Osteocyte (in vitro differentiated cells): ENCODE data around the gene ACSF3. TPM values are rescaled to one million over a fixed set of nuclear protein-coding genes. Genes with fewer than 3 reads are reported as not detected.

Experiments used
- DNase-seq: peaks from one replicate; pipeline ENCODE4 v3.0.0; 2021; ENCODE audit warnings: mixed read lengths; ENCODE audit not compliant: unreplicated experiment; ENCODE audit errors: extremely low spot score
- H3K27ac Mint-ChIP-seq: one replicate; pipeline ENCODE4 v1.8.0; 2021; ENCODE audit warnings: mild to moderate bottlenecking, mixed read lengths; ENCODE audit not compliant: unreplicated experiment
- H3K27me3 Mint-ChIP-seq: one replicate; pipeline ENCODE4 v1.8.0; 2021; ENCODE audit warnings: mixed read lengths; ENCODE audit not compliant: unreplicated experiment
- H3K36me3 Mint-ChIP-seq: one replicate; pipeline ENCODE4 v1.8.0; 2021; ENCODE audit warnings: mixed read lengths; ENCODE audit not compliant: unreplicated experiment
- H3K4me1 Mint-ChIP-seq: one replicate; pipeline ENCODE4 v1.8.0; 2021; ENCODE audit warnings: mixed read lengths; ENCODE audit not compliant: unreplicated experiment
- H3K4me3 Mint-ChIP-seq: one replicate; pipeline ENCODE4 v1.8.0; 2021; ENCODE audit warnings: mild to moderate bottlenecking, moderate library complexity, mixed read lengths; ENCODE audit not compliant: unreplicated experiment
- H3K9me3 Mint-ChIP-seq: one replicate; pipeline ENCODE4 v1.8.0; 2021; ENCODE audit warnings: mixed read lengths; ENCODE audit not compliant: unreplicated experiment
- total RNA-seq: library from RNA; stranded (reverse); gene quantifications from 2 replicates; pipeline ENCODE4 v1.2.1, GENCODE V29; 2021
- TF ChIP-seq, protein P1 (sequence below): fragments of 200-600 bp; sonication (generic); IDR thresholded peaks from 2 replicates; pipeline ENCODE4 v1.5.0; 2021; ENCODE audit warnings: antibody characterized with exemption, mild to moderate bottlenecking, moderate library complexity

The ACSF3 gene
- total RNA-seq, 1 donor from 2014 or later: 33.5 TPM

- no peak for DNase-seq
- H3K27me3 Mint-ChIP-seq: no peaks in the 10 kb centered on the region
- TF ChIP-seq, protein P1, sequence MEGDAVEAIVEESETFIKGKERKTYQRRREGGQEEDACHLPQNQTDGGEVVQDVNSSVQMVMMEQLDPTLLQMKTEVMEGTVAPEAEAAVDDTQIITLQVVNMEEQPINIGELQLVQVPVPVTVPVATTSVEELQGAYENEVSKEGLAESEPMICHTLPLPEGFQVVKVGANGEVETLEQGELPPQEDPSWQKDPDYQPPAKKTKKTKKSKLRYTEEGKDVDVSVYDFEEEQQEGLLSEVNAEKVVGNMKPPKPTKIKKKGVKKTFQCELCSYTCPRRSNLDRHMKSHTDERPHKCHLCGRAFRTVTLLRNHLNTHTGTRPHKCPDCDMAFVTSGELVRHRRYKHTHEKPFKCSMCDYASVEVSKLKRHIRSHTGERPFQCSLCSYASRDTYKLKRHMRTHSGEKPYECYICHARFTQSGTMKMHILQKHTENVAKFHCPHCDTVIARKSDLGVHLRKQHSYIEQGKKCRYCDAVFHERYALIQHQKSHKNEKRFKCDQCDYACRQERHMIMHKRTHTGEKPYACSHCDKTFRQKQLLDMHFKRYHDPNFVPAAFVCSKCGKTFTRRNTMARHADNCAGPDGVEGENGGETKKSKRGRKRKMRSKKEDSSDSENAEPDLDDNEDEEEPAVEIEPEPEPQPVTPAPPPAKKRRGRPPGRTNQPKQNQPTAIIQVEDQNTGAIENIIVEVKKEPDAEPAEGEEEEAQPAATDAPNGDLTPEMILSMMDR: no peak
- H3K9me3 Mint-ChIP-seq: no peaks in the 10 kb centered on the region
- no peak overlapping the region for H3K4me3 Mint-ChIP-seq
- H3K36me3 Mint-ChIP-seq: no peaks in the 10 kb centered on the region
- H3K4me1 Mint-ChIP-seq: no peaks in the 10 kb centered on the region
- no peak overlapping the region for H3K27ac Mint-ChIP-seq
These were observed 99.4 kb downstream of the ACSF3 start for GRCh38 chr16:89192956-89193575.

- Mint-ChIP-seq H3K4me3 (no peak overlapping the region), H3K4me1 (no peaks in the 10 kb centered on the region), H3K27me3 (no peaks in the 10 kb centered on the region), H3K9me3 (no peaks in the 10 kb centered on the region), H3K27ac (no peak overlapping the region), H3K36me3 (no peaks in the 10 kb centered on the region)
- DNase-seq: no peak
- TF ChIP-seq, protein P1: no peak
These were observed 100.1 kb downstream of the ACSF3 start for GRCh38 chr16:89193576-89194293.

DNA sequence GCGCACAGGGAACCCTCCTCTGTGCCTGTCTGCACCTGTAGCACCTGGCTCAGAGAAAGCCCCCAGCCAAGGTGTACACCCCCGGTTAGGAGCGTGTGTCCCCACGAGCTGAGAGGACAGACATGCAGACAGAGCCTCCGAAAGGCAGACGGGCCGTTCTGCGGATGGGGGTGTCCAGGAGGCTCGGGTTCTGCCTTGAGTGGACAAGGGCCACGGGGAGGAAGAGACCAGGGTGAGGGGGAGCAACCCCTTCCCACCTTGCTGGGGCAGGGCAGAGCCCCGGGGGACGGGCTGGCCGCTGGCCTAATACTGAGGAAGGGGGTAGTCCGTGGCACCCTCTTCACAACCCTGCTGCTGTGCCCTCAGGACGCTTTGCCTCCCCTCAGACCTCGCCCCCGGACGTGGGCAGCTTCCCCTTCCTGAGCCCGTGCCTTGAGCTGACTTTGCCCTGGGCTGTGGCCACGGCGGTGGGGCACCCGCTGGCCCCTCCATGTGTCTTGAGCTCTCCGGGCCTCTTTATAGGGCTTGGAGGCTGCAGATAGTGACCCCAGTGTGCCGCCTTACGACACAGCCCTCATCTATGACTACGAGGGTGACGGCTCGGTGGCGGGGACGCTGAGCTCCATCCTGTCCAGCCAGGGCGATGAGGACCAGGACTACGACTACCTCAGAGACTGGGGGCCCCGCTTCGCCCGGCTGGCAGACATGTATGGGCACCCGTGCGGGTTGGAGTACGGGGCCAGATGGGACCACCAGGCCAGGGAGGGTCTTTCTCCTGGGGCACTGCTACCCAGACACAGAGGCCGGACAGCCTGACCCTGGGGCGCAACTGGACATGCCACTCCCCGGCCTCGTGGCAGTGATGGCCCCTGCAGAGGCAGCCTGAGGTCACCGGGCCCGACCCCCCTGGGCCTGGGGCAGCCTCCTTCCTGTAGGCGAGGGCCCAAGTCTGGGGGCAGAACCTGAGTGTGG lies 101.0 kb downstream of the ACSF3 start:
- Mint-ChIP-seq H3K27me3 (peaks cover under 1% of the 10 kb centered on the region), H3K4me3 (no peak overlapping the region), H3K9me3 (no peaks in the 10 kb centered on the region), H3K4me1 (no peaks in the 10 kb centered on the region), H3K36me3 (no peaks in the 10 kb centered on the region), H3K27ac (no peak overlapping the region)
- TF ChIP-seq, protein P1: no peak
- DNase-seq: no peak

DNA sequence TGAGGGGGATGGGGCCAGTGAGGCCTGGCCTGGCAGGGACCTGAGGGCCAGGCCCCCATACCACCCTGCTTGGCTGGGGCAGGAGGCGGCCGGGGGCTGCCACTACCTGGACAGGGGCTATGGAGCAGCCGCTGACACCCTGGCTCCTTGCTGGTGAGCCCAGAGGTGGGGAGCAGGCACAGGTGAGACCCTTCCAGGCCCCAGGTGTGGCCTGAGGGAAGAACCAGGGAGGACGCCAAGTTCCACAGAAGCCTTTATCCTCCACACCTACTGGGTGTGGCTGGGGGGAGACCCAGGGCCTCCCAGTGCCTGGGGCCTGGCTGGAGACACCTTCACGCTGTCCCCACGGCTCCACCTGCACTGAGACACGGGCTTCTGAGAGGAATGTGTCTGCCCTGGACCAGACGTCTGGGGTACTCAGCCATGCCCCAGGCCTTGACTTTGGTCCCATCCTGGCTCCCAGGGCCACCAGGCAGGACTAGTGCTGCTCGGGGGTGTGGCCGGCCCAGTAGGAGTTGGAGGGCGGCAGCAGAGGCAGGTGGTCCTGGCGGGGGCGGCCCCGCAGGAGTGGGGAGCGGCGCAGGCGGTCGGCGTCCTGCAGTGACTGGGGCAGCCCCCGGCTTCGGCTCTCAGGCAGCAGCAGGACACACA lies 102.0 kb downstream of the ACSF3 start:
- Mint-ChIP-seq H3K27me3 (peaks cover 10% of the 10 kb centered on the region), H3K4me3 (no peak overlapping the region), H3K27ac (no peak overlapping the region), H3K9me3 (no peaks in the 10 kb centered on the region), H3K4me1 (peaks cover 4% of the 10 kb centered on the region), H3K36me3 (no peaks in the 10 kb centered on the region)
- TF ChIP-seq, protein P1: no peak
- DNase-seq: no peak
